ENCODE measurements around the gene KCNQ1.

The KCNQ1 gene

DNA sequence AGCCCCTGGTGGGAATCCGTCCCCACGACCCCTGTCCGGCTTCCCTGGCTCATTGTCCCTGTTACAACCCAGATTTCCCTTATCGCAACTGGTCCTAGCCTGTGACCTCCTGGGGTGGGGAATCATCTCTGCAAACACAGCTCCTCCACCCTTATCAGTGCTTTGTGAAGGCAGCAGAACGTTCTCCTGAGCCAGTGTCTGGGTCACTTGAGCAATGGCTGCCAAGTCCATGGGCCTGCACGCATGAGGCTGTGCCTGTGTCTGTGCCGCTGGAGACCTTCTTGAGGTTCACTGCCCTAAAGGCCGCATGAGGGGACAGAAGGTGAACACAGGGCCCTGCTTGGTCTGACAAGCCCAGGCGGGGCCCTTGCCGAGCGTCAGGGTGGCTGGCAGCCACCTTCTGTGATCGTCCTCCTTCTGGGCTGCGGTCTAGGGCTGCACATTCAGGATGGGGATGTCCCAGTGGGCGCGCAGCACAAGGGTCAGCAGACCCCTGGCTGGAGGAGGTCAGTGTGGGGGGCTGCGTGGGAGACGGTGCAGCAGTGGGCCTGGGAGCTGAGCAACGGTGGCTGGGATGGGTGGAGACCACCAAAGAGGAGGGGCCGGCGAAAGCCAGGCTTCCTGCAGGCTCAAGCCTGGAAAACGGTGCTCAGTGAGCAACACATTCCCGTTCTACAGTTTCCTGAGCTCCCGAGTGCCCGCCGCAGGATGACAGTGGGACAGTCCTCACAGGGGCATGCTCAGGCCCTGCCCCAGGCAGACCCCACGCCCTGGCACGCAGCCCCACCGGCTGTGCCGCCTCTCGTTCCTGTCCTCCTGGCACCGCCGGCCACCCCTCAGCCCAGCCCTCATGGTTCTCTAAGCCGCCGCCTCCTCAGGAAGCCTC, 366.6 kb downstream of the KCNQ1 start:
- TF ChIP-seq, protein P1, sequence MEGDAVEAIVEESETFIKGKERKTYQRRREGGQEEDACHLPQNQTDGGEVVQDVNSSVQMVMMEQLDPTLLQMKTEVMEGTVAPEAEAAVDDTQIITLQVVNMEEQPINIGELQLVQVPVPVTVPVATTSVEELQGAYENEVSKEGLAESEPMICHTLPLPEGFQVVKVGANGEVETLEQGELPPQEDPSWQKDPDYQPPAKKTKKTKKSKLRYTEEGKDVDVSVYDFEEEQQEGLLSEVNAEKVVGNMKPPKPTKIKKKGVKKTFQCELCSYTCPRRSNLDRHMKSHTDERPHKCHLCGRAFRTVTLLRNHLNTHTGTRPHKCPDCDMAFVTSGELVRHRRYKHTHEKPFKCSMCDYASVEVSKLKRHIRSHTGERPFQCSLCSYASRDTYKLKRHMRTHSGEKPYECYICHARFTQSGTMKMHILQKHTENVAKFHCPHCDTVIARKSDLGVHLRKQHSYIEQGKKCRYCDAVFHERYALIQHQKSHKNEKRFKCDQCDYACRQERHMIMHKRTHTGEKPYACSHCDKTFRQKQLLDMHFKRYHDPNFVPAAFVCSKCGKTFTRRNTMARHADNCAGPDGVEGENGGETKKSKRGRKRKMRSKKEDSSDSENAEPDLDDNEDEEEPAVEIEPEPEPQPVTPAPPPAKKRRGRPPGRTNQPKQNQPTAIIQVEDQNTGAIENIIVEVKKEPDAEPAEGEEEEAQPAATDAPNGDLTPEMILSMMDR (IDR thresholded peaks at IDR 0.05), result no peak

GRCh38 chr11:2812371-2812991, 367.7 kb downstream of the KCNQ1 start:
- TF ChIP-seq, protein P1 (IDR thresholded peaks at IDR 0.05), result no peak

GRCh38 chr11:2813141-2813908, 368.5 kb downstream of the KCNQ1 start:
- TF ChIP-seq, protein P1 (IDR thresholded peaks at IDR 0.05), result no peak

GRCh38 chr11:2813968-2814367, 369.2 kb downstream of the KCNQ1 start:
- TF ChIP-seq, protein P1 (IDR thresholded peaks at IDR 0.05), result no peak

DNA sequence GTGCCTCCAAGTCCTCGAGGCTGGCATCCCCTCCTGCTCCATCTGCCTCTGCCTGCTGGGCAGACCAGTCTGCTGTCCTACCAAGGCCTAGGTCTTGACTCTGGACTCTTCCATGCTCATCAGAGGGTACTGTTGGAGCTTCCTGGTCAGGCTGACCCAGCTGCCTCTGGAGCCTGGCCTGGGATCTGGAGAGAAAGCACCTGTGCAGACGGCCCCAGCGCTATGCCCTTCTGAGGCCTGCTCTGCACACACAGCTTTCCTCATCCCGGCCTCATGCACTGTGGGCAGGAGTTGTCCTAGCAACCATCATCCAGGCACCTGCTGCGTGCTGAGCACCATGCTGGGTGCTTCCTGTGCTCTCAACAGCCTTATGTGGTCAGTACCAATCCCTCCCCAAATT, 369.9 kb downstream of the KCNQ1 start:
- TF ChIP-seq, protein P1 (IDR thresholded peaks at IDR 0.05), result no peak

- TF ChIP-seq, protein P1 (IDR thresholded peaks at IDR 0.05), result no peak
Observed at GRCh38 chr11:2815762-2816496, 371.1 kb downstream of the KCNQ1 start.

DNA sequence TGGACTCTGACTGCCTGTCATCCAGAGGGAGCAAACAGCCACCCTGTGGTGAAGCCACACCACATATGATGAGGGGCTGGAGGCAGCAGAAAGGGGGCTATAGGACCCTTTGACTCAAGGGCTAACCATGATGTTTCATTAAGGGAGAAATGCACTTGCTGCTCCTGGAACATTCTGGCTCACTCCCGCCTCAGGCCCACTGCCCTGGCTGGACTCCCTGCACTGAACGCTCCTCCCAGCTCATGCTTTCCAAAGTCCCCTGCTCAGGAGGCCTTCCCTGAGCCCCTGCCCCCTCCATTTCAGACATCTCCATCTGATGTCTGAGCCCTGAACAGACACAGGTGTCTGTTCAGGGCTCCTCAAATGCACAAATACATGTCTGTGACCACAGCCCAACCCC, 371.7 kb downstream of the KCNQ1 start:
- TF ChIP-seq, protein P1 (IDR thresholded peaks at IDR 0.05), result no peak
